Aorta (tissue), 5 donors: ENCODE data around the gene BHLHE40. TPM values are rescaled to one million over a fixed set of nuclear protein-coding genes. Genes with fewer than 3 reads are reported as not detected.

Source experiments
- ATAC-seq: fragments of 200-7000 bp; cut with Tn5 transposase; one replicate; pipeline ENCODE4 v1.9.1; 2022; ENCODE audit warnings: moderate library complexity; ENCODE audit not compliant: low FRiP score
- DNase-seq, 2 donors: peaks; one replicate each; pipeline ENCODE4 v3.0.0-alpha.2; 2020
- H3K27ac ChIP-seq, 2 donors: one replicate each; pipeline ENCODE4 v1.5.1; 2013; ENCODE audit warnings: low read length in 2 of 2, mild to moderate bottlenecking in 2 of 2, moderate library complexity in 2 of 2, control low read depth in 1 of 2, inconsistent platforms in 1 of 2, low read depth in 1 of 2
- H3K27me3 ChIP-seq, 2 donors: one replicate each; pipeline ENCODE4 v1.6.1; 2013; ENCODE audit warnings: control low read depth in 1 of 2, low read length in 1 of 2, mild to moderate bottlenecking in 1 of 2, moderate library complexity in 1 of 2; ENCODE audit not compliant: insufficient read depth in 2 of 2, control insufficient read depth in 1 of 2
- H3K36me3 ChIP-seq, 2 donors: one replicate each; pipeline ENCODE4 v1.6.1; 2013; ENCODE audit warnings: control low read depth in 1 of 2, low read length in 1 of 2, mild to moderate bottlenecking in 1 of 2; ENCODE audit not compliant: insufficient read depth in 2 of 2, control insufficient read depth in 1 of 2
- H3K4me1 ChIP-seq, 2 donors: one replicate each; pipeline ENCODE4 v1.6.1; 2013; ENCODE audit warnings: low read length in 2 of 2, control low read depth in 1 of 2, mild to moderate bottlenecking in 1 of 2, moderate library complexity in 1 of 2; ENCODE audit not compliant: insufficient read depth in 2 of 2, control insufficient read depth in 1 of 2
- H3K4me3 ChIP-seq, 2 donors: one replicate each; pipeline ENCODE4 v1.5.1; 2013; ENCODE audit warnings: low read length in 2 of 2, control low read depth in 1 of 2, mild to moderate bottlenecking in 1 of 2
- H3K9me3 ChIP-seq: one replicate; pipeline ENCODE4 v1.6.1; 2013; ENCODE audit warnings: mild to moderate bottlenecking, low read length; ENCODE audit not compliant: control insufficient read depth
- WGBS, 2 donors: extraction: QIAGEN DNeasy Blood & Tissue Kit; methylation state at CpG; one replicate each; pipeline ENCODE4 v1.1.7; 2013; 5-methylcytosine and 5-hydroxymethylcytosine counted together
- intact Hi-C, 2 donors: fragments of 100-400 bp; cut with DNase I; formaldehyde crosslinking; loops; one replicate each; pipeline versions ENCODE4 v1.14.2 to v1.15.0; 2022
- polyA plus RNA-seq, 2 donors: library from polyadenylated mRNA; stranded (reverse); fragments of 200-250 nt; gene quantifications; one replicate each; pipeline ENCODE4 v1.2.3, GENCODE V29; 2013
- total RNA-seq, 2 donors: library from RNA; stranded (reverse); fragmentation: NEBNext Ultra II Directional; extraction: Animal tissue kit (Norgen Biotek cat#: 25700); gene quantifications; one replicate each; pipeline ENCODE4 v1.2.1, GENCODE V29; 2021
- donor health status: healthy with polysubstance abuse.
- donor health status: Bipolar disorder and iron deficiency.
- donor health status: DM: no; HTN: no; CAD: no.
- donor health status: DM: no; HTN: no; CAD: no.
- donor health status: DM: yes; HTN: yes; CAD: no.

The BHLHE40 gene
- total and polyA plus RNA-seq, 4 donors, result 15.2 to 181 (median 62.8) TPM

GRCh38 chr3:4993276-4994143 lies 14.3 kb downstream of the BHLHE40 start:
- H3K36me3 ChIP-seq, result no peaks in the 10 kb centered on the region
- no peaks in the 10 kb centered on the region for H3K27me3 ChIP-seq
- no peak for DNase-seq
- WGBS, 2 donors, result 92 to 95% methylated on average over 4 of the region's 4 CpGs
- intact Hi-C loops, result loop anchor here (2.0 kb wide), 2 partner anchors 27 to 29 kb away; no protein-coding TSS in a partner anchor
- H3K27ac ChIP-seq, result peak overlapping the region; percentile 7 to 48
- H3K4me3 ChIP-seq, result no peak overlapping the region
- H3K4me1 ChIP-seq, result no peaks in the 10 kb centered on the region
- H3K9me3 ChIP-seq, result no peaks in the 10 kb centered on the region
- ATAC-seq, result no peak

- DNase-seq (no peak), ATAC-seq (no peak)
- H3K36me3 ChIP-seq, result no peaks in the 10 kb centered on the region
- no peaks in the 10 kb centered on the region for H3K9me3 ChIP-seq
- H3K27ac ChIP-seq, result peak overlapping the region; percentile 77 to 90
- H3K4me1 ChIP-seq, result no peaks in the 10 kb centered on the region
- intact Hi-C loops, result loop anchor here (2.0 kb wide), 2 partner anchors 27 to 29 kb away; no protein-coding TSS in a partner anchor
- H3K27me3 ChIP-seq, result no peaks in the 10 kb centered on the region
- no peak overlapping the region for H3K4me3 ChIP-seq
Measured at GRCh38 chr3:4994144-4994730, 15.0 kb downstream of the BHLHE40 start.

GRCh38 chr3:4994823-4995499 lies 15.7 kb downstream of the BHLHE40 start:
- 21% methylated on average over 11 of the region's 11 CpGs for WGBS, 2 donors
- Histone ChIP-seq H3K4me1 (no peaks in the 10 kb centered on the region), H3K9me3 (no peaks in the 10 kb centered on the region), H3K27ac (peak overlapping the region; percentile 44 to 89), H3K27me3 (no peaks in the 10 kb centered on the region), H3K4me3 (no peak overlapping the region), H3K36me3 (no peaks in the 10 kb centered on the region)
- DNase-seq (peak; percentile 93 to 95), ATAC-seq (peak; percentile 93)
- intact Hi-C loops, result loop anchor here (2.0 kb wide), 2 partner anchors 26 to 28 kb away; no protein-coding TSS in a partner anchor

GRCh38 chr3:4995500-4996053 lies 16.3 kb downstream of the BHLHE40 start:
- no peaks in the 10 kb centered on the region for H3K27me3 ChIP-seq
- DNase-seq, result no peak
- H3K27ac ChIP-seq, result peak overlapping the region; percentile 32 to 82
- WGBS, 2 donors, result 90 to 91% methylated on average over 9 of the region's 9 CpGs
- no peak overlapping the region for H3K4me3 ChIP-seq
- no peaks in the 10 kb centered on the region for H3K4me1 ChIP-seq
- no peaks in the 10 kb centered on the region for H3K36me3 ChIP-seq
- H3K9me3 ChIP-seq, result no peaks in the 10 kb centered on the region
- intact Hi-C loops, result loop anchor here (2.0 kb wide), 2 partner anchors 25 to 27 kb away; no protein-coding TSS in a partner anchor
- ATAC-seq, result peak; percentile 4

- ATAC-seq (no peak), DNase-seq (no peak)
- no peaks in the 10 kb centered on the region for H3K27me3 ChIP-seq
- no peak overlapping the region for H3K27ac ChIP-seq
- H3K9me3 ChIP-seq, result no peaks in the 10 kb centered on the region
- intact Hi-C loops, result no loop called here
- no peaks in the 10 kb centered on the region for H3K4me1 ChIP-seq
- 96 to 97% methylated on average over 8 of the region's 8 CpGs for WGBS, 2 donors
- H3K4me3 ChIP-seq, result no peak overlapping the region
- no peaks in the 10 kb centered on the region for H3K36me3 ChIP-seq
Measured at GRCh38 chr3:4996223-4996765, 17.1 kb downstream of the BHLHE40 start.

- H3K4me3 ChIP-seq, result no peak overlapping the region
- H3K4me1 ChIP-seq, result no peaks in the 10 kb centered on the region
- ATAC-seq (no peak), DNase-seq (no peak)
- no peaks in the 10 kb centered on the region for H3K36me3 ChIP-seq
- no peaks in the 10 kb centered on the region for H3K27me3 ChIP-seq
- no peaks in the 10 kb centered on the region for H3K9me3 ChIP-seq
- intact Hi-C loops, result no loop called here
- WGBS, 2 donors, result 91 to 95% methylated on average over 11 of the region's 11 CpGs
- H3K27ac ChIP-seq, result no peak overlapping the region
Measured at GRCh38 chr3:4996771-4997291, 17.6 kb downstream of the BHLHE40 start.

- intact Hi-C loops, result no loop called here
- no peaks in the 10 kb centered on the region for H3K36me3 ChIP-seq
- WGBS, 2 donors, result 92 to 94% methylated on average over 7 of the region's 7 CpGs
- no peak overlapping the region for H3K4me3 ChIP-seq
- H3K27me3 ChIP-seq, result no peaks in the 10 kb centered on the region
- no peaks in the 10 kb centered on the region for H3K4me1 ChIP-seq
- no peak for DNase-seq
- no peak for ATAC-seq
- H3K9me3 ChIP-seq, result no peaks in the 10 kb centered on the region
- no peak overlapping the region for H3K27ac ChIP-seq
Measured at GRCh38 chr3:4997946-4998345, 18.7 kb downstream of the BHLHE40 start.

- 78 to 83% methylated on average over 6 of the region's 6 CpGs for WGBS, 2 donors
- DNase-seq (no peak), ATAC-seq (no peak)
- intact Hi-C loops, result no loop called here
- Histone ChIP-seq H3K27ac (no peak overlapping the region), H3K4me3 (no peak overlapping the region), H3K4me1 (no peaks in the 10 kb centered on the region), H3K36me3 (no peaks in the 10 kb centered on the region), H3K9me3 (no peaks in the 10 kb centered on the region), H3K27me3 (no peaks in the 10 kb centered on the region)
Measured at GRCh38 chr3:4999531-5000184, 20.4 kb downstream of the BHLHE40 start.
